Suprapubic skin (tissue), 4 donors: Measurements from ENCODE around the gene RPL7A. TPM values are rescaled to one million over a fixed set of nuclear protein-coding genes. Genes with fewer than 3 reads are reported as not detected.
A peak's percentile ranks its signal among the peaks of the same experiment; 100 is the strongest.
"Not testable (repeated sequence)": the region's sequence is repeated elsewhere in the genome, so short reads cannot be mapped to it uniquely, and the experiment has no call there.

Source experiments
- DNase-seq, 2 donors: peaks; one replicate each; pipeline ENCODE4 v3.0.0-alpha.2; 2019; ENCODE audit warnings: low spot score in 2 of 2
- H3K27ac ChIP-seq: fragments of 200-600 bp; sonication (generic); one replicate; pipeline ENCODE4 v1.5.1; 2019
- H3K27me3 ChIP-seq: fragments of 200-600 bp; sonication (generic); one replicate; pipeline ENCODE4 v1.5.1; 2019
- H3K36me3 ChIP-seq: fragments of 200-600 bp; sonication (generic); one replicate; pipeline ENCODE4 v1.5.1; 2019
- H3K4me1 ChIP-seq: fragments of 200-600 bp; sonication (generic); one replicate; pipeline ENCODE4 v1.5.1; 2019
- H3K4me3 ChIP-seq: fragments of 200-600 bp; sonication (generic); one replicate; pipeline ENCODE4 v1.5.1; 2019; ENCODE audit warnings: mild to moderate bottlenecking
- H3K9me3 ChIP-seq: fragments of 200-600 bp; sonication (generic); one replicate; pipeline ENCODE4 v1.5.1; 2019
- CTCF ChIP-seq, 2 donors: fragments of 200-600 bp in 1 of 2; fragments of 450-650 bp in 1 of 2; sonication (generic) in 1 of 2; IDR thresholded peaks; one replicate each; pipeline ENCODE4 v1.5.1; 2016 to 2019; ENCODE audit warnings: antibody characterized with exemption in 2 of 2, mild to moderate bottlenecking in 1 of 2, moderate library complexity in 1 of 2
- EP300 ChIP-seq: sonication (generic); formaldehyde crosslinking; IDR thresholded peaks from one replicate; pipeline ENCODE4 v1.6.1; 2017; ENCODE audit warnings: antibody characterized with exemption
- POLR2A ChIP-seq, 2 donors: fragments of 450-650 bp; IDR thresholded peaks; one replicate each; pipeline ENCODE4 v1.6.1; 2017; ENCODE audit warnings: antibody characterized with exemption in 2 of 2, mild to moderate bottlenecking in 2 of 2, moderate library complexity in 2 of 2
- POLR2AphosphoS5 ChIP-seq, 3 donors: sonication (generic); formaldehyde crosslinking; IDR thresholded peaks; one replicate each; pipeline ENCODE4 v1.6.1; 2017; ENCODE audit warnings: antibody characterized with exemption in 3 of 3
- WGBS: methylation state at CpG from one replicate; pipeline ENCODE4 v1.1.5; 2018; 5-methylcytosine and 5-hydroxymethylcytosine counted together
- total RNA-seq, 4 donors: library from RNA; depleted of rRNA; stranded (reverse); fragments of >200 nt; gene quantifications; one replicate each; pipeline ENCODE4 v1.1.0, GENCODE V29; 2016

RPL7A gene
- total RNA-seq, 4 donors from 2014 or later = 1,468 to 3,048 (median 2,531) TPM

GRCh38 chr9:133309608-133310007 is 38.4 kb upstream of the RPL7A start:
- H3K36me3 ChIP-seq = no peaks in the 10 kb centered on the region
- TF ChIP-seq POLR2A (IDR thresholded peaks at IDR 0.05) = no peak
- 86% methylated on average over 6 of the region's 6 CpGs for WGBS
- H3K4me1 ChIP-seq = no peaks in the 10 kb centered on the region
- H3K27ac ChIP-seq = no peak overlapping the region
- no peak for DNase-seq
- H3K4me3 ChIP-seq = no peak overlapping the region
- no peaks in the 10 kb centered on the region for H3K9me3 ChIP-seq
- H3K27me3 ChIP-seq = peaks cover 6% of the 10 kb centered on the region

GRCh38 chr9:133315997-133316396 is 32.0 kb upstream of the RPL7A start:
- H3K36me3 ChIP-seq = no peaks in the 10 kb centered on the region

GRCh38 chr9:133317551-133317950 is 30.5 kb upstream of the RPL7A start:
- H3K9me3 ChIP-seq, H3K4me1 ChIP-seq, H3K36me3 ChIP-seq, H3K27ac ChIP-seq, H3K4me3 ChIP-seq, H3K27me3 ChIP-seq: not testable (repeated sequence)
- WGBS = 62% methylated on average over 5 of the region's 13 CpGs
- DNase-seq = peak in 1 of 2 donors; percentile 61

More at GRCh38 chr9:133315997-133316396, 32.0 kb upstream of the RPL7A start:
- no peaks in the 10 kb centered on the region for H3K4me1 ChIP-seq
- no peak overlapping the region for H3K4me3 ChIP-seq
- no peak overlapping the region for H3K27ac ChIP-seq
- no peaks in the 10 kb centered on the region for H3K9me3 ChIP-seq
- TF ChIP-seq CTCF (IDR thresholded peaks at IDR 0.05) (no peak), POLR2AphosphoS5 (IDR thresholded peaks at IDR 0.05) (no peak), POLR2A (IDR thresholded peaks at IDR 0.05) (no peak), EP300 (no peak)
- no peak for DNase-seq
- H3K27me3 ChIP-seq = no peaks in the 10 kb centered on the region
- whole genome bisulfite sequencing = 87% methylated on average over 2 of the region's 2 CpGs

- H3K27me3 ChIP-seq = no peaks in the 10 kb centered on the region
- no peak overlapping the region for H3K4me3 ChIP-seq
- H3K9me3 ChIP-seq = no peaks in the 10 kb centered on the region
- DNase-seq = peak in 1 of 2 donors; percentile 59
- 75% methylated on average over 13 of the region's 13 CpGs for WGBS
- no peak for TF ChIP-seq POLR2AphosphoS5 (IDR thresholded peaks at IDR 0.05)
- no peak for TF ChIP-seq EP300
- TF ChIP-seq CTCF (IDR thresholded peaks at IDR 0.05) = no peak
- TF ChIP-seq POLR2A (IDR thresholded peaks at IDR 0.05) = no peak
- H3K36me3 ChIP-seq = no peaks in the 10 kb centered on the region
- no peaks in the 10 kb centered on the region for H3K4me1 ChIP-seq
- H3K27ac ChIP-seq = no peak overlapping the region
Observed at GRCh38 chr9:133320421-133320881, 27.6 kb upstream of the RPL7A start.

GRCh38 chr9:133321411-133321935 is 26.5 kb upstream of the RPL7A start:
- peak in 1 of 2 donors; percentile 43 for DNase-seq
- no peaks in the 10 kb centered on the region for H3K36me3 ChIP-seq
- H3K4me1 ChIP-seq = no peaks in the 10 kb centered on the region
- no peak overlapping the region for H3K4me3 ChIP-seq
- H3K27ac ChIP-seq = no peak overlapping the region
- no peaks in the 10 kb centered on the region for H3K9me3 ChIP-seq
- TF ChIP-seq EP300 (no peak), POLR2AphosphoS5 (IDR thresholded peaks at IDR 0.05) (no peak), CTCF (IDR thresholded peaks at IDR 0.05) (no peak), POLR2A (IDR thresholded peaks at IDR 0.05) (no peak)
- WGBS = 76% methylated on average over 13 of the region's 13 CpGs
- H3K27me3 ChIP-seq = no peaks in the 10 kb centered on the region

GRCh38 chr9:133322701-133323100 is 25.3 kb upstream of the RPL7A start:
- no peak overlapping the region for H3K4me3 ChIP-seq
- 79% methylated on average over 14 of the region's 14 CpGs for WGBS
- no peak for TF ChIP-seq POLR2AphosphoS5 (IDR thresholded peaks at IDR 0.05)
- no peak for TF ChIP-seq POLR2A (IDR thresholded peaks at IDR 0.05)
- TF ChIP-seq CTCF (IDR thresholded peaks at IDR 0.05) = no peak
- TF ChIP-seq EP300 = no peak
- H3K4me1 ChIP-seq = no peaks in the 10 kb centered on the region
- H3K27ac ChIP-seq = no peak overlapping the region
- no peaks in the 10 kb centered on the region for H3K36me3 ChIP-seq
- peak; percentile 23 to 25 for DNase-seq
- no peaks in the 10 kb centered on the region for H3K9me3 ChIP-seq
- no peaks in the 10 kb centered on the region for H3K27me3 ChIP-seq
